ENCODE results near the gene ZNF385A. TPM values are rescaled to one million over a fixed set of nuclear protein-coding genes. Genes with fewer than 3 reads are reported as not detected.

The ZNF385A gene
- total and polyA plus RNA-seq, 2 of the 8 experiments (the other 6 are each of a cell fraction or from before 2014, with no cell fraction given) = 5.2 to 14.3 TPM

DNA sequence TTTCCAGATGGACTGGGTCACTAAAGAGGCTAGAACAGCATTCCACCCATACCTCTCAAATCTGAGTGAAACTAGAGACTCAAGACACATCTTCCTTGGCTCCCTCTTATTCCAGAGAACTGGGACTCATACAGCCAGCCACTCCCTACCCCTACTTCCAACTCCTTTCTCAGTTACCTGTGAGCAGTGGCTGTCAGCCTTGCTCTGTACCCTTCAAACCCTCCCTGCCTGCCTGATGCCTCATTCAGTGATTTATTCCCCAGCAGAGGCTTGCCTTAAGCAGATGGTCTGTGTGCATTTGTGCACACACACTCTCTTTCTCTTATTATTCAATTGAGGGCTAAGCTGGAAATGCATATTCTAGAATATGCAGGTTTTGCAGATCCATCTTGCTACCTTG, 34.9 kb downstream of the ZNF385A start:
- Histone ChIP-seq H3K4me3 (ENCODE audit: extremely low read depth in 1 of 4, insufficient read depth in 2 of 4, low read depth in 3 of 4, low read length in 4 of 4) (no peak overlapping the region), H3K56ac (replicated peaks; ENCODE audit: insufficient read length, low read depth, low read length) (no peak overlapping the region), H3K23me2 (ENCODE audit: low read depth, low read length) (peaks cover 3% of the 10 kb centered on the region), H4K8ac (ENCODE audit: extremely low read depth, insufficient read depth, low read length) (no peak overlapping the region), H2BK15ac (ENCODE audit: low read length) (no peak overlapping the region), H3K79me1 (ENCODE audit: low read depth, low read length) (no peaks in the 10 kb centered on the region), H2BK5ac (ENCODE audit: low read depth, low read length) (no peak overlapping the region), H3K27me3 (replicated peaks in 1 of 4; ENCODE audit: control insufficient read depth in 3 of 4, extremely low read depth in 1 of 4, insufficient read depth in 3 of 4, low read length in 3 of 4) (peaks cover 0 to 9% (median 4%) of the 10 kb centered on the region in 4 experiments; a peak in 3 of 7 replicates), H3K27ac (ENCODE audit: low read depth, low read length) (no peak overlapping the region), H2AK5ac (ENCODE audit: low read depth, low read length) (no peak overlapping the region), H3K79me2 (ENCODE audit: control insufficient read depth in 1 of 2, insufficient read depth in 2 of 2, low read length in 2 of 2) (no peaks in the 10 kb centered on the region), H2BK12ac (ENCODE audit: low read depth, low read length) (no peak overlapping the region), H3K4me2 (ENCODE audit: insufficient read depth in 1 of 2, low read depth in 2 of 2, low read length in 2 of 2) (no peak overlapping the region), H2BK120ac (replicated peaks; ENCODE audit: low read depth, low read length) (no peak overlapping the region), H3K4ac (replicated peaks; ENCODE audit: insufficient read length, low read depth, low read length) (no peak overlapping the region), H3K23ac (ENCODE audit: insufficient read length) (no peak overlapping the region), H4K5ac (ENCODE audit: insufficient read length, low read depth, low read length) (no peak overlapping the region), H3K14ac (ENCODE audit: insufficient read length) (no peak overlapping the region), H4K91ac (replicated peaks; ENCODE audit: insufficient read length, low read length) (no peak overlapping the region), H3K9ac (replicated peaks in 1 of 4; ENCODE audit: extremely low read depth in 1 of 4, low read depth in 3 of 4, low read length in 3 of 4) (no peak overlapping the region; a peak in 1 of 7 replicates), H2BK20ac (ENCODE audit: low read length) (no peak overlapping the region), H4K20me1 (replicated peaks in 1 of 2; ENCODE audit: control insufficient read depth in 1 of 2, insufficient read depth in 2 of 2, low read length in 2 of 2) (no peaks in the 10 kb centered on the region), H3K18ac (ENCODE audit: extremely low read depth, low read length) (no peak overlapping the region), H3K36me3 (ENCODE audit: control insufficient read depth in 2 of 4, insufficient read depth in 4 of 4, low read length in 3 of 4) (peaks cover 2 to 34% (median 20%) of the 10 kb centered on the region in 4 experiments; a peak in 7 of 8 replicates), H3K4me1 (replicated peaks in 1 of 4; ENCODE audit: control insufficient read depth in 3 of 4, insufficient read depth in 4 of 4, low read length in 3 of 4) (peaks cover 17 to 45% (median 20%) of the 10 kb centered on the region in 4 experiments), H2AFZ (ENCODE audit: low read length) (no peak overlapping the region), H3K9me3 (ENCODE audit: insufficient read depth in 2 of 2, low read depth in 1 of 2, low read length in 1 of 2) (no peaks in the 10 kb centered on the region)
- no peak for FAIRE-seq
- POLR2A ChIA-PET (ENCODE audit: partially characterized antibody) = interaction anchor here (1.3 to 6.3 kb wide), 8 partner anchors 8 to 91 kb away, joined by 3 to 74 read pairs (median 22); partner anchors contain the start of genes CBX5, COPZ1 and HNRNPA1
- no peak for DNase-seq (ENCODE audit: low read depth in 1 of 2, low spot score in 2 of 2)
- CTCF ChIA-PET (ENCODE audit: partially characterized antibody) = interaction anchor here (0.6 to 6.2 kb wide), 11 partner anchors 8 to 129 kb away, joined by 3 to 121 read pairs (median 17); no protein-coding TSS in a partner anchor
- no peak for TF ChIP-seq CHD2 (IDR thresholded peaks at IDR 0.05; ENCODE audit: low read length)
- no peak for TF ChIP-seq TAF7 (optimal IDR thresholded peaks at IDR 0.05; ENCODE audit: borderline replicate concordance, low read depth, low read length)
- no peak for TF ChIP-seq POU5F1 (IDR thresholded peaks at IDR 0.05; ENCODE audit: low read depth, low read length)
- TF ChIP-seq, protein P1, sequence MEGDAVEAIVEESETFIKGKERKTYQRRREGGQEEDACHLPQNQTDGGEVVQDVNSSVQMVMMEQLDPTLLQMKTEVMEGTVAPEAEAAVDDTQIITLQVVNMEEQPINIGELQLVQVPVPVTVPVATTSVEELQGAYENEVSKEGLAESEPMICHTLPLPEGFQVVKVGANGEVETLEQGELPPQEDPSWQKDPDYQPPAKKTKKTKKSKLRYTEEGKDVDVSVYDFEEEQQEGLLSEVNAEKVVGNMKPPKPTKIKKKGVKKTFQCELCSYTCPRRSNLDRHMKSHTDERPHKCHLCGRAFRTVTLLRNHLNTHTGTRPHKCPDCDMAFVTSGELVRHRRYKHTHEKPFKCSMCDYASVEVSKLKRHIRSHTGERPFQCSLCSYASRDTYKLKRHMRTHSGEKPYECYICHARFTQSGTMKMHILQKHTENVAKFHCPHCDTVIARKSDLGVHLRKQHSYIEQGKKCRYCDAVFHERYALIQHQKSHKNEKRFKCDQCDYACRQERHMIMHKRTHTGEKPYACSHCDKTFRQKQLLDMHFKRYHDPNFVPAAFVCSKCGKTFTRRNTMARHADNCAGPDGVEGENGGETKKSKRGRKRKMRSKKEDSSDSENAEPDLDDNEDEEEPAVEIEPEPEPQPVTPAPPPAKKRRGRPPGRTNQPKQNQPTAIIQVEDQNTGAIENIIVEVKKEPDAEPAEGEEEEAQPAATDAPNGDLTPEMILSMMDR (IDR thresholded peaks at IDR 0.05; ENCODE audit: control extremely low read depth in 1 of 3, insufficient read depth in 1 of 3, low read depth in 1 of 3, low read length in 3 of 3) = no peak
- TF ChIP-seq CBX5 (IDR thresholded peaks at IDR 0.05; ENCODE audit: low read depth, low read length) = no peak
- TF ChIP-seq SIN3A (conservative IDR thresholded peaks at IDR 0.05 in 1 of 2, IDR thresholded peaks at IDR 0.05 in 1 of 2; ENCODE audit: low read depth in 1 of 2, low read length in 2 of 2) = no peak
- TF ChIP-seq JUND (IDR thresholded peaks at IDR 0.05; ENCODE audit: low read length) = no peak
- no peak for TF ChIP-seq E2F6 (IDR thresholded peaks at IDR 0.05)
- TF ChIP-seq MAFK (IDR thresholded peaks at IDR 0.05; ENCODE audit: low read depth, low read length) = no peak
- no peak for TF ChIP-seq SUZ12 (IDR thresholded peaks at IDR 0.05; ENCODE audit: low read length)
- TF ChIP-seq CBX8 (IDR thresholded peaks at IDR 0.05; ENCODE audit: borderline replicate concordance, low read depth, low read length) = no peak
